Measurements from ENCODE around the gene M6PR. TPM values are rescaled to one million over a fixed set of nuclear protein-coding genes. Genes with fewer than 3 reads are reported as not detected.
"Not testable (repeated sequence)": the region's sequence is repeated elsewhere in the genome, so short reads cannot be mapped to it uniquely, and the experiment has no call there.

M6PR gene
- total RNA-seq, 5 donors from 2014 or later (not counting 1 experiment from before 2014, with no cell fraction given) = 162 to 189 (median 187) TPM

DNA sequence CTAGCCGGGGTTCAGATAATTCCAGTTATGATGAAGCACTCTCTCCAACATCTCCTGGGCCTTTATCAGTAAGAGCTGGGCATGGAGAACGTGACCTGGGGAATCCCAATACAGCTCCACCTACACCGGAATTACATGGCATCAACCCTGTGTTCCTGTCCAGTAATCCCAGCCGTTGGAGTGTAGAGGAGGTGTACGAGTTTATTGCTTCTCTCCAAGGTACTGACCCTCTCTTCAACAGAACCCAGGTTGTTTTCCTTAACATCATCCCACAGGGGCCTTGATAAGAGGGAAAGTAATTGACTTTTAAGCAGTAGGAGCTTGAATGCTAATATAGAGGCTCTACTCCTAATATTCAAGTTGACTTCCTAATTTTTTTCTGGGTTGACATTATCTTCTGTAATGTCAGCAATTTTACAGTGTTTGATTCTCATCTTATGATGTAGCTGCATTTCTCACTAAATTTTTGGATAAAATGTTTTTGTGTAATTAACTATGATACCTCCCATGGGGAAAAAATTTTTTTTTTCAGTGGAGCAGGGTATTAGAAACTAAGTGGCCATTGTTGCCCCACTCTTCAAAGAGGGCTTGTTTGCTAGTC, 11.5 kb downstream of the M6PR start:
- no CpG with 5 or more reads among the region's 5 CpGs for WGBS (ENCODE audit: insufficient coverage)
- peaks cover 6 to 51% of the 10 kb centered on the region in 2 donors for H3K36me3 ChIP-seq (ENCODE audit: control insufficient read depth in 2 of 2, extremely low read depth in 1 of 2, insufficient read depth in 1 of 2, low read length in 1 of 2)
- H3K4me1 Mint-ChIP-seq; H3K27ac Mint-ChIP-seq; H3K27ac ChIP-seq (ENCODE audit: low read length); DNase-seq; H3K27me3 Mint-ChIP-seq; H3K27me3 ChIP-seq (replicated peaks in 1 of 2; ENCODE audit: control insufficient read depth in 2 of 2, extremely low read depth in 1 of 2, insufficient read depth in 2 of 2, low read length in 1 of 2); H3K9me3 Mint-ChIP-seq; H3K4me3 ChIP-seq (ENCODE audit: control insufficient read depth in 1 of 2, extremely low read depth in 1 of 2, low read length in 1 of 2); CTCF ChIA-PET; ATAC-seq (replicated peaks in 1 of 4); H3K9me3 ChIP-seq; H3K4me1 ChIP-seq (ENCODE audit: control insufficient read depth in 1 of 2, extremely low read depth in 1 of 2, insufficient read depth in 2 of 2, low read length in 2 of 2); H3K4me3 Mint-ChIP-seq; POLR2A ChIA-PET: not testable (repeated sequence)
- H3K36me3 Mint-ChIP-seq = peaks cover 51% of the 10 kb centered on the region

DNA sequence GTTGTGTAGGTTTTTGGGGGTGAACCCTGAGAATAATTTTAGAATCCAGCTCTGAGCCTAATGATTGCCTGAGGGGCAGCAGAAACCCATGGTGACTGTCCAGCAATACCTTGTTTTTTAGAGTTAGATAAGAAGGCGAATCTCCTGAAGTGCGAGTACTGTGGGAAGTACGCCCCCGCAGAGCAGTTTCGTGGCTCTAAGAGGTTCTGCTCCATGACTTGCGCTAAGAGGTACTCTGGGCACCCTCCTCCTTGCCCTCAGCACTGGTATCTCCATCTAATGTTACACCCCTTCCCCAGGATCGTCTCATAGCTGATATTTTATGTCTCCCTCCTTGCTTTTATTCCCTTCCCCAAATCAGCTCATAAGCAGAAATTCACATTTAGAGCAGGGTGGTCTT, 12.7 kb downstream of the M6PR start:
- H3K27me3 Mint-ChIP-seq = no peaks in the 10 kb centered on the region
- no peaks in the 10 kb centered on the region for H3K27me3 ChIP-seq (replicated peaks in 1 of 2; ENCODE audit: control insufficient read depth in 2 of 2, extremely low read depth in 1 of 2, insufficient read depth in 2 of 2, low read length in 1 of 2)

DNA sequence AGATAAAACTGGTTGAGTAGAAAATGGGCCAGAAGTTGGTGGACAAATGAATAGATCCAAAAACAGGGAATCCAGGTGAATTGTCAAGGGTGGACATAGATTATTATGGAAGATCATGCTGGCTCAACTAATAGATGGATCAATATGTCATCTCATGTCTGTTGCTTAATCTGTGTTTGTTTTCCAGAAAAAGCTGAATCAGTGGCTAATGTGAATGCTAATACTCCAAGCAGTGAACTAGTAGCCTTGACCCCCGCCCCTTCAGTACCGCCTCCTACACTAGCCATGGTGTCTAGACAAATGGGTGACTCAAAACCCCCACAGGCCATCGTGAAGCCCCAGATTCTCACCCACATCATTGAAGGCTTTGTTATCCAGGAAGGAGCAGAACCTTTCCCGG, 15.4 kb downstream of the M6PR start:
- H3K4me3 ChIP-seq (ENCODE audit: control insufficient read depth in 1 of 2, extremely low read depth in 1 of 2, low read length in 1 of 2); H3K4me1 Mint-ChIP-seq; H3K4me1 ChIP-seq (ENCODE audit: control insufficient read depth in 1 of 2, extremely low read depth in 1 of 2, insufficient read depth in 2 of 2, low read length in 2 of 2); ATAC-seq (replicated peaks in 1 of 4); CTCF ChIA-PET; H3K9me3 Mint-ChIP-seq; H3K27ac ChIP-seq (ENCODE audit: low read length); H3K27me3 Mint-ChIP-seq; H3K4me3 Mint-ChIP-seq; H3K9me3 ChIP-seq; DNase-seq; H3K27me3 ChIP-seq (replicated peaks in 1 of 2; ENCODE audit: control insufficient read depth in 2 of 2, extremely low read depth in 1 of 2, insufficient read depth in 2 of 2, low read length in 1 of 2): not testable (repeated sequence)
- WGBS (ENCODE audit: insufficient coverage) = no CpG with 5 or more reads among the region's 4 CpGs
- POLR2A ChIA-PET = interaction anchor here in 1 of 2 donors (0.6 kb wide), 1 partner anchor 54 kb away, joined by 4 read pairs; no protein-coding TSS in a partner anchor
- peaks cover 14 to 50% of the 10 kb centered on the region in 2 donors for H3K36me3 ChIP-seq (ENCODE audit: control insufficient read depth in 2 of 2, extremely low read depth in 1 of 2, insufficient read depth in 1 of 2, low read length in 1 of 2)
- H3K36me3 Mint-ChIP-seq = peaks cover 59% of the 10 kb centered on the region
- H3K27ac Mint-ChIP-seq = peak overlapping the region in 1 of 2 donors; percentile 16

More for the DNA sequence above, 12.7 kb downstream of the M6PR start:
- CTCF ChIA-PET = no interaction called here
- POLR2A ChIA-PET = interaction anchor here in 1 of 2 donors (0.6 kb wide), 1 partner anchor 14 kb away, joined by 4 read pairs; no protein-coding TSS in a partner anchor
- Mint-ChIP-seq H3K36me3 (peaks cover 50% of the 10 kb centered on the region), H3K4me1 (no peaks in the 10 kb centered on the region), H3K27ac (peak overlapping the region; percentile 0 to 22), H3K4me3 (no peak overlapping the region), H3K9me3 (no peaks in the 10 kb centered on the region)
- peaks cover 6 to 43% of the 10 kb centered on the region in 2 donors for H3K36me3 ChIP-seq (ENCODE audit: control insufficient read depth in 2 of 2, extremely low read depth in 1 of 2, insufficient read depth in 1 of 2, low read length in 1 of 2)
- DNase-seq (no peak), ATAC-seq (replicated peaks in 1 of 4) (no peak)
- no peaks in the 10 kb centered on the region for H3K9me3 ChIP-seq
- H3K27ac ChIP-seq (ENCODE audit: low read length) = no peak overlapping the region
- no peak overlapping the region for H3K4me3 ChIP-seq (ENCODE audit: control insufficient read depth in 1 of 2, extremely low read depth in 1 of 2, low read length in 1 of 2)
- 95% methylated on average over 6 of the region's 7 CpGs for WGBS (ENCODE audit: insufficient coverage)
- no peaks in the 10 kb centered on the region for H3K4me1 ChIP-seq (ENCODE audit: control insufficient read depth in 1 of 2, extremely low read depth in 1 of 2, insufficient read depth in 2 of 2, low read length in 2 of 2)

DNA sequence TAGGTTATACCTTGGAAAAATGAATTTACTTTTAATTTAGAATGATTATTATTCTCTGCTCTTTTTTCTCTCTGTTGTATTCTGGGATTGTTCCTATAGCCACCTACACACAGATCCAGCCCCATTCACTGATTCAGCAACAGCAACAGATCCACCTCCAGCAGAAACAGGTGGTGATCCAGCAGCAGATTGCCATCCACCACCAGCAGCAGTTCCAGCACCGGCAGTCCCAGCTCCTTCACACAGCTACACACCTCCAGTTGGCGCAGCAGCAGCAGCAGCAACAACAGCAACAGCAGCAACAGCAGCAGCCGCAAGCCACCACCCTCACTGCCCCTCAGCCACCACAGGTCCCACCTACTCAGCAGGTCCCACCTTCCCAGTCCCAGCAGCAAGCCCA, 17.0 kb downstream of the M6PR start:
- H3K36me3 ChIP-seq (ENCODE audit: control insufficient read depth in 2 of 2, extremely low read depth in 1 of 2, insufficient read depth in 1 of 2, low read length in 1 of 2) = peaks cover 8 to 48% of the 10 kb centered on the region in 2 donors
- H3K9me3 Mint-ChIP-seq; DNase-seq; ATAC-seq (replicated peaks in 1 of 4); H3K27ac Mint-ChIP-seq; H3K9me3 ChIP-seq; H3K4me3 Mint-ChIP-seq; H3K4me1 Mint-ChIP-seq; H3K27me3 ChIP-seq (replicated peaks in 1 of 2; ENCODE audit: control insufficient read depth in 2 of 2, extremely low read depth in 1 of 2, insufficient read depth in 2 of 2, low read length in 1 of 2); H3K4me1 ChIP-seq (ENCODE audit: control insufficient read depth in 1 of 2, extremely low read depth in 1 of 2, insufficient read depth in 2 of 2, low read length in 2 of 2); H3K27me3 Mint-ChIP-seq; POLR2A ChIA-PET; H3K4me3 ChIP-seq (ENCODE audit: control insufficient read depth in 1 of 2, extremely low read depth in 1 of 2, low read length in 1 of 2); H3K27ac ChIP-seq (ENCODE audit: low read length): not testable (repeated sequence)
- CTCF ChIA-PET = interaction anchor here in 1 of 2 donors (0.6 kb wide), 1 partner anchor 15 kb away, joined by 3 read pairs; no protein-coding TSS in a partner anchor
- WGBS (ENCODE audit: insufficient coverage) = no CpG with 5 or more reads among the region's 3 CpGs
- H3K36me3 Mint-ChIP-seq = peaks cover 53% of the 10 kb centered on the region

DNA sequence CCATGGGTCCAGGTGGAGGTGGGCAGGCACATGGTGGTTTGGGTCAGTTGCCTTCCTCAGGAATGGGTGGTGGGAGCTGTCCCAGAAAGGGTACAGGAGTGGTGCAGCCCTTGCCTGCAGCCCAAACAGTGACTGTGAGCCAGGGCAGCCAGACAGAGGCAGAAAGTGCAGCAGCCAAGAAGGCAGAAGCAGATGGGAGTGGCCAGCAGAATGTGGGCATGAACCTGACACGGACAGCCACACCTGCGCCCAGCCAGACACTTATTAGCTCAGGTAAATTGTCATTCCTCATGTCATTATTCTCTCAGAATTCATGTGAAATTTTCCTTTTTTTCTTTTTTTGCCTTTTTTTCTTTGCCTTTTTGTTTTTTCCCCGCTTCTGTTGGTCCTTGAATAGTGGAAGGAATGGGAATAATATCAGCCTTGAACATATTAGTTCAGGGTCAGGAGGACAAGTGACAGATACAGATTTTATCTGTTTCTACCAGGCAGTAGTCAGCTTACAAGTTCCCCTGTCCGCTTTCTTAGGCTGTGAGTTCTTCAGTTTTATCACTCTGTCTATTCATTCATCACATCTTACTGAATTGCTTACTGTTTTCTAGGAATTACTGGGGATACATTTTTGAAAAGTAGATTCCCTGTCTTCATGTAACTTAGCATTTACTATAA, 18.7 kb downstream of the M6PR start:
- H3K36me3 ChIP-seq (ENCODE audit: control insufficient read depth in 2 of 2, extremely low read depth in 1 of 2, insufficient read depth in 1 of 2, low read length in 1 of 2) = peaks cover 8 to 38% of the 10 kb centered on the region in 2 donors
- H3K27ac Mint-ChIP-seq = peak overlapping the region in 1 of 2 donors; percentile 34
- H3K4me3 Mint-ChIP-seq; H3K27me3 Mint-ChIP-seq; H3K27ac ChIP-seq (ENCODE audit: low read length); H3K9me3 Mint-ChIP-seq; H3K4me1 ChIP-seq (ENCODE audit: control insufficient read depth in 1 of 2, extremely low read depth in 1 of 2, insufficient read depth in 2 of 2, low read length in 2 of 2); CTCF ChIA-PET; H3K4me1 Mint-ChIP-seq; ATAC-seq (replicated peaks in 1 of 4); DNase-seq; H3K4me3 ChIP-seq (ENCODE audit: control insufficient read depth in 1 of 2, extremely low read depth in 1 of 2, low read length in 1 of 2); H3K9me3 ChIP-seq; H3K27me3 ChIP-seq (replicated peaks in 1 of 2; ENCODE audit: control insufficient read depth in 2 of 2, extremely low read depth in 1 of 2, insufficient read depth in 2 of 2, low read length in 1 of 2): not testable (repeated sequence)
- POLR2A ChIA-PET = interaction anchor here in 1 of 2 donors (0.6 kb wide), 1 partner anchor 214 kb away, joined by 6 read pairs; no protein-coding TSS in a partner anchor
- peaks cover 42% of the 10 kb centered on the region for H3K36me3 Mint-ChIP-seq
- WGBS (ENCODE audit: insufficient coverage) = no CpG with 5 or more reads among the region's 4 CpGs

DNA sequence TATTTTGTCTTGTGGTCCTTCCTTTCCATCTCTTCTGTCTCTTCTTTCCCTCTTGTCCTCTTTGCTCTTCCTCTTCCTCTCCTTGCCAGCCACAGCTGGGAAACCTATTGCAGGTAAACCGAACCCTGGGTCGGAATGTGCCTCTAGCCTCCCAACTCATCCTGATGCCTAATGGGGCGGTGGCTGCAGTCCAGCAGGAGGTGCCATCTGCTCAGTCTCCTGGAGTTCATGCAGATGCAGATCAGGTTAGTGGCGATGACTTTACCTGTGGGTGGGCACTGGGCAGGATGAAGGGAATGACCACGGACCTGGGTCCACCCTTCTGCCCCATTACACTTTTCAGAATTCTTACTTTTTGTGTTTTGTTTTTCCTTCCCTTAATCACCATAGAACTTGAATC, 26.9 kb downstream of the M6PR start:
- peaks cover 32% of the 10 kb centered on the region for H3K36me3 Mint-ChIP-seq
- ATAC-seq (replicated peaks in 1 of 4) (no peak), DNase-seq (no peak)
- no peaks in the 10 kb centered on the region for H3K27me3 Mint-ChIP-seq
- CTCF ChIA-PET = interaction anchor here (0.6 to 1.4 kb wide), 4 partner anchors 9 to 32 kb away, joined by 3 to 4 read pairs (median 3); partner anchors contain the start of genes M6PR (in 1 of the 2) and PHC1 (in 1 of the 2)
- no CpG with 5 or more reads among the region's 5 CpGs for WGBS (ENCODE audit: insufficient coverage)
- no peaks in the 10 kb centered on the region for H3K9me3 Mint-ChIP-seq
- no peaks in the 10 kb centered on the region for H3K27me3 ChIP-seq (replicated peaks in 1 of 2; ENCODE audit: control insufficient read depth in 2 of 2, extremely low read depth in 1 of 2, insufficient read depth in 2 of 2, low read length in 1 of 2)
- H3K9me3 ChIP-seq = no peaks in the 10 kb centered on the region
- H3K36me3 ChIP-seq (ENCODE audit: control insufficient read depth in 2 of 2, extremely low read depth in 1 of 2, insufficient read depth in 1 of 2, low read length in 1 of 2) = peaks cover 4 to 45% of the 10 kb centered on the region in 2 donors
- H3K4me3 ChIP-seq (ENCODE audit: control insufficient read depth in 1 of 2, extremely low read depth in 1 of 2, low read length in 1 of 2) = no peak overlapping the region
- peaks cover 0 to 6% (median 0%) of the 10 kb centered on the region in 3 donors for H3K4me1 Mint-ChIP-seq
- POLR2A ChIA-PET = no interaction called here
- no peaks in the 10 kb centered on the region for H3K4me1 ChIP-seq (ENCODE audit: control insufficient read depth in 1 of 2, extremely low read depth in 1 of 2, insufficient read depth in 2 of 2, low read length in 2 of 2)
- H3K27ac Mint-ChIP-seq = no peak overlapping the region
- H3K4me3 Mint-ChIP-seq = no peak overlapping the region
- H3K27ac ChIP-seq (ENCODE audit: low read length) = no peak overlapping the region

All from T-cell (primary cell).